GM21723 (cell line): Measurements from ENCODE around the gene FAM161B.

Experiments
- ATAC-seq: cut with Tn5 transposase; IDR thresholded peaks from one replicate; pipeline ENCODE4 v1.9.1; 2021; ENCODE audit warnings: mild to moderate bottlenecking, moderate library complexity; ENCODE audit not compliant: unreplicated experiment

Gene FAM161B

GRCh38 chr14:73884438-73885190, 65.3 kb downstream of the FAM161B start:
- ATAC-seq: no peak
